GM18951 (cell line): ENCODE data around the gene TENM4.

Source experiments
- POLR2A ChIP-seq: IDR thresholded peaks from 4 replicates; pipeline ENCODE4 v1.6.1; 2011; ENCODE audit warnings: mild to moderate bottlenecking; ENCODE audit not compliant: insufficient read length, insufficient read depth; ENCODE audit errors: extremely low read depth
- in situ Hi-C: fragments of 300-500 bp; cut with MboI; formaldehyde crosslinking; loops from one replicate; pipeline ENCODE4 v1.12.0; 2022; ENCODE audit warnings: low sequenced_read_pairs, mixed read lengths, inconsistent platforms; ENCODE audit not compliant: unreplicated experiment

The TENM4 gene

DNA sequence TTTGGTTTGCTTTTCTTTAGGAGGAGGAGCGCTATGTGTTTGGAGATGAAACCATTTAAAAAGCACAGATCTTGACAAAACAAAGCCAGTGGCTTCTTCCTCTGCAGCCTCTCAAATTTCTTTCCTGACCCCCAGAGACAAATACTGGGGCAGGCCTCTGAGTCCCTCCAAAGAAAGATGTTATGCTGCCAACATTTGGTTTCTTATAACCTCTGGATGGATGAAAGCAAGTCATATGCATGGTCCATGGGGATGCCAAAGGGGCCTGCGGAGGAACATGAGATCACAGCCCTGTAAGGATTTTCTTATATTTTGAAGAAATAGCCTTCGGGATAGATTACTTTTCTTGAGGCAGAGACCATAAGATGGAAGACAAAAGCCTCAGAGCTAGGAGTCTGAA, 179.1 kb downstream of the TENM4 start:
- no peak for TF ChIP-seq POLR2A
- in situ Hi-C loops = no loop called here

DNA sequence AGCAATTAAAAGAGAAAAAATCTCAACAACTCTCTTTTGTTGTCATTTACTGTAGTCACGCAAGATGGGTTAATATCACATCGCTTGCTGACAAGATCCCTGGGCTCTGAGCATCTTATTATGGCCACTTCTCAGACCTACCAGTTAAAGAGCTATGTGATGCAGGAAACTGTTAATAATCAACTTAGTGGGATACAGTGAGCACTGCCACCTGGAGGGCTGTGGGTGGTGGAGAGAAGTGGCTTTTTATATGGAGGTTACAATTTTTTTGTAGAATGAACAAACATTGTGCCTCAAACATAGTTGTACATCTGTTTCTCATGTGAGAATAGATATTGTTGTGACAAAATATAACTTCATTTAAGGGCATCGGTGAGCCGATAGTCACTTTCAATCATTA, 181.0 kb downstream of the TENM4 start:
- in situ Hi-C loops = no loop called here
- TF ChIP-seq POLR2A = no peak

DNA sequence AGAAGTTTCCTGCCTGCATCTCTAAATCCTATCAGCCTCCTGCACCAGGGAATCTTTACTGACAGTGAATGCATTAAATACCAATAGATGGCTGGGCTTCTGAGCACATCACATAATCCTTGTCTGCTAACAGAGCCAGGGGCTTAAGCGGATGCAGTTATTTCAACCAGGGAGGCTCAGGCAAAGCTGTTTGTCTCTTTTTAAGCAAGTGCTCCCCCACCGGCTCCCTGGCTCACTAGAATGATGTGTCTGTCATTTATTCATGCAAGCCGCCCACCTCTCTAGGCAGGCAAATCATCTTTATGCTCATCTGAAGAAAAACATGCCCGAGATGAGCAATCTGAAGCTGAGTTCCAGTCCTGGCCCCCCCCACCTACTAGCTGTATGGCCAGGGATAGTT, 182.3 kb downstream of the TENM4 start:
- no peak for TF ChIP-seq POLR2A
- in situ Hi-C loops = no loop called here

DNA sequence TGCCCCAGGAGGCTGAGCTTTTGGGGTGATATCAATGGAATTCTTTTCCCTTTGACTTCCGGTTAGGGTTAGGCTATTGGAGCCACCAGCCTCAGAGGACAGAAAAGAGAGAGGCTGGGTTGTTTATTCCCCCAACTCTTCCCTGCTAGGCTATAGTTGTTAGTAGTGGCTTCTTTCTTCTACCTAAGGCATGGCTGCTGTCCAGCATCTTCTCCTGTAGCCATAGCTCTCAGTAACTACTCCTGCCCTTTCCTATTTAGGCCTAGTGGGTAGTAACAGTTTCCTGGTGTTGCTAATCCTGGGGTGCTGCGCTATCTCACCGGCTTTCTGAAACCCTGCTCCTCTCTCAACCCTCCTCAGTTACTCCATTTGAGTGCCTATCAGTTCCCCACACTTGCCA, 184.9 kb downstream of the TENM4 start:
- TF ChIP-seq POLR2A = no peak
- in situ Hi-C loops = no loop called here

DNA sequence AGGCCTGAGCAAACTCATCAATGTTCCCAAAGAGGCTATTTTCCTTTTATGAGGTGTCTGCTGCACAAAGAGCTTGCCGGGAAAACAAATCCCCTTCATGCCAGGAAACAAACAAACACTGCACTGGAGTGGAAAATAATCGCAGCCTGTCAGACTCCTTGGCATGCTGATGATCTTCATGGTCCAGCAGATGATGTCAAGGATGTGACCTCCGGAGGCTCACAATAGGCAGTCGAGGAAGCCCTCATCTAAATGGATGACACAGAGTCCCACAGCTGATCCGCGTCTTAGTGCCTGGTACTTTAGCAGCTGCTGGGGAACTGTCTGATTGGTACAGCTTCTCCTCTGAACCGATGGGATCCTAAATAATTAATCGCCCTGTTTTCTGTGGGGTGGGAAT, 187.6 kb downstream of the TENM4 start:
- TF ChIP-seq POLR2A = no peak
- in situ Hi-C loops = no loop called here

DNA sequence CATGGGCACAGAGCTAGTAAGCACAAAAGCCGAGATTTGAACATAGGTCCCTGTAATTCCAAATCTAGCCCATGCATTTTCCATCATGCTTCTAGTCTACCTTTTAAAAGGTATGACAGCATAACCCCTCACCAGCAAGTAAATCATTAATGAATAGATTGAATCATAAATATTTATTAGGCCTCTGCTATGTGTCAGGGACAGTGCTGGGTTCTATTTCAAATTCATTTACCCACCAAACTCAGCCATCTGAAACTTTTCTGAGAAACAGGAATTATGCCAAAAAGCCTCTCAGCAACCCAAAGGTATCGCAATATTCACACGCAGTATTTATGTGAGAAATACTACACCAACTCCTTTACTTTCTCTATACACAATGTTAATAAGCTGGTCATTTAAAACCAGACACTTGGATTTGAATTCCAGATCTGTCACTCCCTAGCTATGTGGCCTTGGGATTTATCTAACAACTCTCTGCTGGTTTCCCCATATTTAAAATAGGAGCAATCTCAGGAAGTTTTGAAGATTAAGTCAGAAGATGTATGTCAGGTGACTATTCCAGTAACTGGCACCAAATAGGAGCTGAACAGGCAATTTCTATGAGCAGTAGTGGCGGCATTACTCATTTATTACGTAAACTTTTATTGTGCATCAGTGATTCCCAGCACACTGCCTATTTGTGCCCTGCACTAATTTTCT, 191.4 kb downstream of the TENM4 start:
- in situ Hi-C loops = no loop called here
- TF ChIP-seq POLR2A = no peak

DNA sequence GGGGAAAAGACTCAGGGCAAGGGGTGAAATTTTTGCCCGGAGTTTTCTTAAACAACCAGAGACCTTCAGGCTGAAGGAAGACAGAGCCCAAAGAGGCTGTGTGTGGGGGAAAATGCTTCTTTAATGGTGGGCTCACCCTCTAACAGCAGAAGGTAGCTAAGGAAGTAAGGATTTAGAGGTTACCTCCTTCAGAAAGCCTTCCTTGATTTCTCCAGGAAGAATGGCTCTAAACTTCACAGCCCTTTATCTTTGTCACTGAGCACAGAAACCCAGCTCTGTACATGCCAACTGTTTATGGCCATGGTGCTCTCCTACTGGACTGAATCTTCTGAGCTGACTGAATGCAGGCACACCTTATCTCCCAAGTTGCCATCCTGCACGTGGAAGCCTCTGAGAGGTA, 196.0 kb downstream of the TENM4 start:
- no peak for TF ChIP-seq POLR2A

DNA sequence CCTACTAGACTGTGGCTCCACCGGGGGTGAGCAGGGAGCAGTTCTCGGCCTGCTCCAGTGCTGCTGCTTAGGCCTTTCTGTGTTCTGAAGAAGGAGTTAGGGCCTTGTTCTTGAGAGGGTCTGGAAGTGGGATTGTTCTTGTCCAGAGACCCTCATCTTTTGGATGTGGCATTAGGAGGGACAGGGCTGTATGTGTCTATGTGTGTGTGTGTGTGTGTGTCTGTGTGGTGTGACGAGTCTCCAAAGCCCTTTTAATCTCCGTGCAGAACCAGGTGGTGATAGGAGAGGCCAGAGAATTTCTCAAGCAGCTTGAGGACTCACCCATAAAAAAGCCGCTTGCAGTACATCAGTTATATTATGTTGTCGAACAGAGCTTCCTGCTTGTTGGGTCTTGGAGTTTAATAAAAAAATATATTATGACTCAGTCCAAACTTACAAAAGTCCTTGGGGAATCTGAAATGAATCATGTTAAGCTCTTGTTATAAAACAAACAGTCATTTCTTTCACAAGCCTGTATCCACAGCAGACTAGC, 196.5 kb downstream of the TENM4 start:
- in situ Hi-C loops = no loop called here
- no peak for TF ChIP-seq POLR2A

More for the DNA sequence above, 196.0 kb downstream of the TENM4 start:
- in situ Hi-C loops = no loop called here

DNA sequence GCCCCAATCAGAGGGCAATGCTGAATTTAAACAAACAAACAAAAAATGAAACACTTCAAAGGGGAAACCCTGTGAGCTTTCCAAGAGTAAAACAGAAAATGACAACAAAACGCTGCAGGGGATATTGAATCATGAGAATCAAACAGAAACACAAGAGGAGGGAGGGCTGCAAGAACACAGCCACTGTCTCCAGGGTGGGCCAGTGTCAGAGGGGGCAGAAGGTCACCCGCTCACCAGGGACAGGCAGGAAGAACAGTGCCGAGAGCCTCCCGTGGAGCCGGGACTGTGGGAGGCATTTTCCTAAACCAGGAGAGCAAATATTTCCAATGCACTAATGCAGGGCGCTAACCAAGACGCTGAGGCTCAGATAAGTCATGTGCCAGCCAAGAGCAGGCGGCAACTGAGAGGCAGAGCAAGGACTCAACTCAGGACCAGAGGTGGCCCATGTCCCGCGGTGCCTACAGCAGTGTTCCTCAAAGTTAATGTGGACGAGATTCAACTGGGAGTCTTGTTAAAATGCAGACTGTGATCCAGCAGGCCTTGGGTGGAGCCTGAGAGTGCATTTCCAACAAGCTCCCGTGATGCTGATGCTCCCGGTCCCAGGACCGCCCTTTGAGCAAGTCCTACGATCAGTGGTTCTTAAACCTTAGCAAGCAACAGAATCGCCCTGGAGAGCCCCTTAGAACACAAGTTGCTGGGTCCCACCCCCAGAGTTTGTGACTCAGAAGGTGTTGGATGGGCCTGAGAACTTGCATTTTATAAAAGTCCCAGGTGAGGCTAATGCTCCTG, 197.2 kb downstream of the TENM4 start:
- in situ Hi-C loops = no loop called here
- no peak for TF ChIP-seq POLR2A

DNA sequence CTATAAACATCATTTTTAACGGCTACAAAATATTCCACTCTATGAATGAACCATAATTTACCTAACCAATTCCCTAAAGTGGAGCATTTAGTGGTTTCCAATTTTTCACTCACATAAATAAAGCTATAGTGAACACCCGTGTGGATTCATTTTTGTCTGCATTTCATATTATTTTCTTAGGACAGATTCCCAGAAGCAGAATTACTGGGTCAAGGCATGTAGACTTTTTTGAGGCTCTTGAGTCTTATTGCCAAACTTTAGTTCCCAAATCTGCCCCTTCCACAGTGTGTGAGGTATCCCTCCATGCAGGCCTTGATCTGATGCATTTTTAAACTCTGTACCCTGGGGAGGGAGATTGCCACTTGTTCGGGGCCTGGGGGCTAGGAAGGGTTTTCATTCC, 198.2 kb downstream of the TENM4 start:
- in situ Hi-C loops = no loop called here
- TF ChIP-seq POLR2A = no peak

DNA sequence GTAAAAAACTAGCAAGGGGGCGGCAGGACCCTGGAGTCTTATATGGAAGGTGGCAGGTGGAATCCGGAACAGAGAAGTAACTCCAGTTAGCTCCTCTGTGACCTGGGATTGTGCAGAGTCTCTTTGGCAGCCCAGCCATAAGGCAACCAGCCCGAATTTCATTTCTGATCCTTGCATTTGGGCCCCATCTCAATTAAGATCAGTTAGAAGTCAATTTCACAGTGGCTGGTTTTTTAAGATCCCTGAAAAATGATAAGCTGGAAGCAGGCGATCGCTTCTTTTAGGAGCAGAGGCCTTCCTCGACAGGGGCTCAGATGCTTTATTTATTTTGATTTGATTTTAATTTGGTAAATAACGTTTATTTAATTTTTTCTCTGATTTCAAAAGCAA, 199.0 kb downstream of the TENM4 start:
- no peak for TF ChIP-seq POLR2A
- in situ Hi-C loops = no loop called here

DNA sequence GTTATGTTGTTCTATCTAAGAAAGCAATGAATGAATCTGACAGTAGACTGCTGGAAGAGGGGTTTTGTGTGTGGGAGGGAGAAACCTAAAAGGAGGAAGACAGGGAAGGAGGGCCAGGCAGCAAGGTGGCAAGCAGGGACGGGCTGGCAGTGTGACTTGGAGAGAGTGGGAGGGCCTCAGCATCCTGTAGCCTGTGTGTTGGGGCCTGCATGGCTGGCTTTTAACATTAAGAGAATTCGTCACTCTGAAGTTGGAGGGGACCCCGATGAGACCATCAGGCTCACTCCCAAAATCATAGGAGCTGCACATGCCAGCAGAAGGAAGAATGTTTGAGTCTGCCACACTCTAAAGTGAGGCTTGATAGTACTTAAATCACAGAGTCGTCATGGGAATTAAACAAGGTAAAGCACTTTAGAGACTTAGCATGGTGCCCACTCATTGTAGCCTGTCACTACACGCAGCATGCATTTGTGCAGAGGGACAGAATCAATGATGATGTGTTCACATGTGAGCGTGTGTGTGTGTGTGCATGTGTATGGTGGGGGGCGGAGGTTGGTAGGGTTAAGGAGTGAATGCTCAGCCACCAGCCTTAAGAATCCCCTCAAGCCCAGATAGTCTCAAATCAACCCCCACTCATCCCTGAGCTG, 199.5 kb downstream of the TENM4 start:
- no peak for TF ChIP-seq POLR2A
- in situ Hi-C loops = no loop called here

DNA sequence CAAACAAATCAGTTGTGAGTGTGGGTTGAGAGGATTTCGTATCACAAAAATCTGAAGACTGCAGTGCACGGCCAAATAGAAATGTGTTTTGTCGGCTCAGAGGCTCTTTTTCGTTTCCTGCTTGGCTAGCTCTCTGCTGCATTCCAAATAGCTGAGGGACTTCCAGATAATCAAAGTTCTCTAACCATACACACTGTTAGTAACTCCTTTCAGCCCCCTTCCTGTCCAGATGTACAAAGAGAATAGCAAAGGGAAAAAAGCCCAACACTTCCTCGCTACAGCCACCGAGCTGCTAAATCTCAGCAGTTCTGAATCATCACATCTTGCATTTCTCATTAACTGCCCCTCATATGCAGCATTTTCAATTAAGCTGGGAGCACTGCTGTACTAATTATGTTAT, 203.1 kb downstream of the TENM4 start:
- no peak for TF ChIP-seq POLR2A
- in situ Hi-C loops = no loop called here
